ENCODE data around the gene ANKRD7.

ANKRD7 gene

GRCh38 chr7:118224521-118224920 lies at the start of gene ANKRD7:
Gene ANKRD7, plus strand, starts transcription at chr7:118224704. Its CDS starts 127 bp downstream, at chr7:118224831.
- no peak for DNase-seq (ENCODE audit: low read depth)
- Histone ChIP-seq H3K9me3 (ENCODE audit: control insufficient read depth, low read length) (no peaks in the 10 kb centered on the region), H3K27me3 (replicated peaks; ENCODE audit: control insufficient read depth, insufficient read depth, low read length) (no peaks in the 10 kb centered on the region), H3K9ac (ENCODE audit: low read length) (no peak within 1 kb of the TSS), H3K36me3 (ENCODE audit: control insufficient read depth, insufficient read depth, low read length, severe bottlenecking) (no peaks in the 10 kb centered on the region), H3K4me3 (ENCODE audit: low read length) (no peak within 1 kb of the TSS), H3K4me1 (ENCODE audit: control insufficient read depth, insufficient read depth, low read length) (no peaks in the 10 kb centered on the region)

GRCh38 chr7:118175740-118176139 lies 48.8 kb upstream of the ANKRD7 start:
- Histone ChIP-seq H3K36me3 (ENCODE audit: control insufficient read depth, insufficient read depth, low read length, severe bottlenecking) (no peaks in the 10 kb centered on the region), H3K4me1 (ENCODE audit: control insufficient read depth, insufficient read depth, low read length) (no peaks in the 10 kb centered on the region), H3K9ac (ENCODE audit: low read length) (no peak overlapping the region), H3K27me3 (replicated peaks; ENCODE audit: control insufficient read depth, insufficient read depth, low read length) (no peaks in the 10 kb centered on the region), H3K9me3 (ENCODE audit: control insufficient read depth, low read length) (no peaks in the 10 kb centered on the region), H3K4me3 (ENCODE audit: low read length) (no peak overlapping the region)
- no peak for DNase-seq (ENCODE audit: low read depth)

- Histone ChIP-seq H3K27me3 (replicated peaks; ENCODE audit: control insufficient read depth, insufficient read depth, low read length) (no peaks in the 10 kb centered on the region), H3K4me1 (ENCODE audit: control insufficient read depth, insufficient read depth, low read length) (peaks cover 7% of the 10 kb centered on the region), H3K4me3 (ENCODE audit: low read length) (no peak overlapping the region), H3K36me3 (ENCODE audit: control insufficient read depth, insufficient read depth, low read length, severe bottlenecking) (no peaks in the 10 kb centered on the region), H3K9ac (ENCODE audit: low read length) (no peak overlapping the region), H3K9me3 (ENCODE audit: control insufficient read depth, low read length) (no peaks in the 10 kb centered on the region)
- no peak for DNase-seq (ENCODE audit: low read depth)
These were observed 45.3 kb upstream of the ANKRD7 start for GRCh38 chr7:118179191-118179590.

GRCh38 chr7:118182593-118183427 lies 41.7 kb upstream of the ANKRD7 start:
- Histone ChIP-seq H3K4me1 (ENCODE audit: control insufficient read depth, insufficient read depth, low read length) (peaks cover 37% of the 10 kb centered on the region), H3K9ac (ENCODE audit: low read length) (peak overlapping the region; percentile 94), H3K27me3 (replicated peaks; ENCODE audit: control insufficient read depth, insufficient read depth, low read length) (no peaks in the 10 kb centered on the region), H3K36me3 (ENCODE audit: control insufficient read depth, insufficient read depth, low read length, severe bottlenecking) (peaks cover 12% of the 10 kb centered on the region), H3K9me3 (ENCODE audit: control insufficient read depth, low read length) (no peaks in the 10 kb centered on the region), H3K4me3 (ENCODE audit: low read length) (peak overlapping the region; percentile 94)
- peak; percentile 25 for DNase-seq (ENCODE audit: low read depth)

- Histone ChIP-seq H3K9ac (ENCODE audit: low read length) (peak overlapping the region; percentile 94), H3K4me1 (ENCODE audit: control insufficient read depth, insufficient read depth, low read length) (peaks cover 37% of the 10 kb centered on the region), H3K27me3 (replicated peaks; ENCODE audit: control insufficient read depth, insufficient read depth, low read length) (no peaks in the 10 kb centered on the region), H3K36me3 (ENCODE audit: control insufficient read depth, insufficient read depth, low read length, severe bottlenecking) (peaks cover 18% of the 10 kb centered on the region), H3K9me3 (ENCODE audit: control insufficient read depth, low read length) (no peaks in the 10 kb centered on the region), H3K4me3 (ENCODE audit: low read length) (peak overlapping the region; percentile 94)
- no peak for DNase-seq (ENCODE audit: low read depth)
These were observed 41.1 kb upstream of the ANKRD7 start for GRCh38 chr7:118183428-118183785.

GRCh38 chr7:118183786-118184564 lies 40.5 kb upstream of the ANKRD7 start, which contains the start of gene LSM8:
Gene LSM8, plus strand, starts transcription at chr7:118184164. Its CDS starts 60 bp downstream, at chr7:118184224.
- peaks cover 37% of the 10 kb centered on the region for H3K4me1 ChIP-seq (ENCODE audit: control insufficient read depth, insufficient read depth, low read length)
- peak; percentile 99 for DNase-seq (ENCODE audit: low read depth)
- no peaks in the 10 kb centered on the region for H3K27me3 ChIP-seq (replicated peaks; ENCODE audit: control insufficient read depth, insufficient read depth, low read length)
- peak within 1 kb of the TSS; percentile 94 for H3K4me3 ChIP-seq (ENCODE audit: low read length)
- H3K9me3 ChIP-seq (ENCODE audit: control insufficient read depth, low read length) = no peaks in the 10 kb centered on the region
- H3K9ac ChIP-seq (ENCODE audit: low read length) = peak within 1 kb of the TSS; percentile 94
- peaks cover 23% of the 10 kb centered on the region for H3K36me3 ChIP-seq (ENCODE audit: control insufficient read depth, insufficient read depth, low read length, severe bottlenecking)

- no peaks in the 10 kb centered on the region for H3K9me3 ChIP-seq (ENCODE audit: control insufficient read depth, low read length)
- peak overlapping the region; percentile 94 for H3K4me3 ChIP-seq (ENCODE audit: low read length)
- DNase-seq (ENCODE audit: low read depth) = peak; percentile 41
- H3K9ac ChIP-seq (ENCODE audit: low read length) = peak overlapping the region; percentile 94
- peaks cover 27% of the 10 kb centered on the region for H3K36me3 ChIP-seq (ENCODE audit: control insufficient read depth, insufficient read depth, low read length, severe bottlenecking)
- peaks cover 37% of the 10 kb centered on the region for H3K4me1 ChIP-seq (ENCODE audit: control insufficient read depth, insufficient read depth, low read length)
- H3K27me3 ChIP-seq (replicated peaks; ENCODE audit: control insufficient read depth, insufficient read depth, low read length) = no peaks in the 10 kb centered on the region
These were observed 40.0 kb upstream of the ANKRD7 start for GRCh38 chr7:118184565-118184940.

- peaks cover 37% of the 10 kb centered on the region for H3K4me1 ChIP-seq (ENCODE audit: control insufficient read depth, insufficient read depth, low read length)
- DNase-seq (ENCODE audit: low read depth) = peak; percentile 72
- H3K36me3 ChIP-seq (ENCODE audit: control insufficient read depth, insufficient read depth, low read length, severe bottlenecking) = peaks cover 35% of the 10 kb centered on the region
- H3K4me3 ChIP-seq (ENCODE audit: low read length) = peak overlapping the region; percentile 94
- H3K9ac ChIP-seq (ENCODE audit: low read length) = peak overlapping the region; percentile 94
- no peaks in the 10 kb centered on the region for H3K9me3 ChIP-seq (ENCODE audit: control insufficient read depth, low read length)
- no peaks in the 10 kb centered on the region for H3K27me3 ChIP-seq (replicated peaks; ENCODE audit: control insufficient read depth, insufficient read depth, low read length)
These were observed 39.2 kb upstream of the ANKRD7 start for GRCh38 chr7:118185163-118185860.

- H3K27me3 ChIP-seq (replicated peaks; ENCODE audit: control insufficient read depth, insufficient read depth, low read length) = no peaks in the 10 kb centered on the region
- H3K4me3 ChIP-seq (ENCODE audit: low read length) = peak overlapping the region; percentile 94
- DNase-seq (ENCODE audit: low read depth) = peak; percentile 25
- H3K36me3 ChIP-seq (ENCODE audit: control insufficient read depth, insufficient read depth, low read length, severe bottlenecking) = peaks cover 44% of the 10 kb centered on the region
- no peak overlapping the region for H3K9ac ChIP-seq (ENCODE audit: low read length)
- H3K4me1 ChIP-seq (ENCODE audit: control insufficient read depth, insufficient read depth, low read length) = peaks cover 37% of the 10 kb centered on the region
- H3K9me3 ChIP-seq (ENCODE audit: control insufficient read depth, low read length) = no peaks in the 10 kb centered on the region
These were observed 38.0 kb upstream of the ANKRD7 start for GRCh38 chr7:118186501-118186900.

- no peak for DNase-seq (ENCODE audit: low read depth)
- H3K4me1 ChIP-seq (ENCODE audit: control insufficient read depth, insufficient read depth, low read length) = no peaks in the 10 kb centered on the region
- peaks cover 40% of the 10 kb centered on the region for H3K36me3 ChIP-seq (ENCODE audit: control insufficient read depth, insufficient read depth, low read length, severe bottlenecking)
- H3K9me3 ChIP-seq (ENCODE audit: control insufficient read depth, low read length) = no peaks in the 10 kb centered on the region
- H3K27me3 ChIP-seq (replicated peaks; ENCODE audit: control insufficient read depth, insufficient read depth, low read length) = no peaks in the 10 kb centered on the region
- H3K4me3 ChIP-seq (ENCODE audit: low read length) = no peak overlapping the region
- no peak overlapping the region for H3K9ac ChIP-seq (ENCODE audit: low read length)
These were observed 29.9 kb upstream of the ANKRD7 start for GRCh38 chr7:118194571-118194970.

Measured in adipocyte (in vitro differentiated cells).